Stromal cell of bone marrow (primary cell): ENCODE results near the gene ATG14.
"Not testable (repeated sequence)": the region's sequence is repeated elsewhere in the genome, so short reads cannot be mapped to it uniquely, and the experiment has no call there.

Experiments used
- DNase-seq: peaks from one replicate; pipeline ENCODE4 v3.0.0-alpha.2; 2012; ENCODE audit warnings: low read depth

Gene ATG14

GRCh38 chr14:55386037-55386808, 25.4 kb downstream of the ATG14 start:
- no peak for DNase-seq

GRCh38 chr14:55384536-55384935, 27.1 kb downstream of the ATG14 start:
- no peak for DNase-seq

GRCh38 chr14:55383541-55384140, 28.0 kb downstream of the ATG14 start:
- DNase-seq = no peak

GRCh38 chr14:55383056-55383466, 28.6 kb downstream of the ATG14 start:
- DNase-seq = not testable (repeated sequence)

- no peak for DNase-seq
Measured at GRCh38 chr14:55382483-55382882, 29.1 kb downstream of the ATG14 start.

GRCh38 chr14:55381561-55381960, 30.1 kb downstream of the ATG14 start:
- no peak for DNase-seq

- no peak for DNase-seq
Measured at GRCh38 chr14:55381040-55381439, 30.6 kb downstream of the ATG14 start.

GRCh38 chr14:55377236-55377635, 34.4 kb downstream of the ATG14 start:
- no peak for DNase-seq

- no peak for DNase-seq
Measured at GRCh38 chr14:55374771-55375170, 36.9 kb downstream of the ATG14 start.

- DNase-seq = peak; percentile 21
Measured at GRCh38 chr14:55373784-55374705, 37.6 kb downstream of the ATG14 start.

- DNase-seq = no peak
Measured at GRCh38 chr14:55372825-55373224, 38.8 kb downstream of the ATG14 start.

- no peak for DNase-seq
Measured at GRCh38 chr14:55372423-55372822, 39.2 kb downstream of the ATG14 start.

GRCh38 chr14:55370883-55371455, 40.7 kb downstream of the ATG14 start:
- DNase-seq = no peak

GRCh38 chr14:55366271-55366670, 45.4 kb downstream of the ATG14 start:
- DNase-seq = peak; percentile 44

GRCh38 chr14:55361190-55361589, 50.4 kb downstream of the ATG14 start:
- DNase-seq = no peak

GRCh38 chr14:55359307-55359706, 52.3 kb downstream of the ATG14 start:
- DNase-seq = no peak

- no peak for DNase-seq
Measured at GRCh38 chr14:55356913-55357312, 54.7 kb downstream of the ATG14 start.

- DNase-seq = no peak
Measured at GRCh38 chr14:55355922-55356321, 55.7 kb downstream of the ATG14 start.

- no peak for DNase-seq
Measured at GRCh38 chr14:55354500-55354899, 57.1 kb downstream of the ATG14 start.

- DNase-seq = no peak
Measured at GRCh38 chr14:55353686-55354467, 57.8 kb downstream of the ATG14 start.

- DNase-seq = no peak
Measured at GRCh38 chr14:55352201-55352600, 59.4 kb downstream of the ATG14 start.

- no peak for DNase-seq
Measured at GRCh38 chr14:55351111-55351510, 60.5 kb downstream of the ATG14 start.
